Prostate gland (tissue), 2 donors: ENCODE measurements around the gene AMDHD1. TPM values are rescaled to one million over a fixed set of nuclear protein-coding genes. Genes with fewer than 3 reads are reported as not detected.

Experiments
- DNase-seq: peaks from one replicate; pipeline ENCODE4 v3.0.0-alpha.2; 2019; ENCODE audit warnings: low spot score
- H3K27ac ChIP-seq, 2 donors: fragments of 200-600 bp; sonication (generic); 2 replicates each; pipeline ENCODE4 v1.5.1; 2017 to 2019
- H3K27me3 ChIP-seq: fragments of 200-600 bp; sonication (generic); replicated peaks from 2 replicates; pipeline ENCODE4 v1.5.1; 2019; ENCODE audit not compliant: insufficient read depth
- H3K36me3 ChIP-seq, 2 donors: fragments of 200-600 bp; sonication (generic); 1 replicate in 1 of 2; 2 replicates in 1 of 2; pipeline versions ENCODE4 v1.5.1 to v1.8.1; 2017 to 2019
- H3K4me1 ChIP-seq: fragments of 200-600 bp; sonication (generic); replicated peaks from 2 replicates; pipeline ENCODE4 v1.5.1; 2019
- H3K4me3 ChIP-seq, 2 donors: fragments of 200-600 bp; sonication (generic); 2 replicates each; pipeline ENCODE4 v1.5.1; 2017 to 2019
- H3K9me3 ChIP-seq: fragments of 200-600 bp; sonication (generic); 2 replicates; pipeline ENCODE4 v1.5.1; 2017
- POLR2A ChIP-seq: fragments of 450-650 bp; IDR thresholded peaks from one replicate; pipeline ENCODE4 v1.6.1; 2016; ENCODE audit warnings: antibody characterized with exemption, mild to moderate bottlenecking
- POLR2AphosphoS5 ChIP-seq: sonication (generic); formaldehyde crosslinking; IDR thresholded peaks from one replicate; pipeline ENCODE4 v1.6.1; 2017; ENCODE audit warnings: antibody characterized with exemption
- WGBS: methylation state at CpG from one replicate; pipeline ENCODE4 v1.1.5; 2018; 5-methylcytosine and 5-hydroxymethylcytosine counted together
- intact Hi-C: fragments of 100-400 bp; cut with DNase I; formaldehyde crosslinking; loops from one replicate; pipeline ENCODE4 v1.14.2; 2022
- total RNA-seq, 2 donors: library from RNA; depleted of rRNA; stranded (reverse); fragments of >200 nt; gene quantifications; one replicate each; pipeline ENCODE4 v1.1.0, GENCODE V29; 2016
- TF ChIP-seq, protein P1 (sequence below), 4 experiments: fragments of 200-600 bp in 2 of 4; fragments of 450-650 bp in 2 of 4; sonication (generic) in 2 of 4; IDR thresholded peaks; 1 replicate in 3 of 4; 2 replicates in 1 of 4; pipeline ENCODE4 v1.5.1; 2016 to 2019; ENCODE audit warnings: antibody characterized with exemption in 4 of 4, mild to moderate bottlenecking in 2 of 4, moderate library complexity in 2 of 4

Gene AMDHD1
- total RNA-seq, 2 donors from 2014 or later = 2.2 TPM; not detected in 1

GRCh38 chr12:95918194-95918993, 24.7 kb upstream of the AMDHD1 start:
- Histone ChIP-seq H3K27me3 (no peaks in the 10 kb centered on the region), H3K4me3 (no peak overlapping the region), H3K27ac (no peak overlapping the region), H3K36me3 (no peaks in the 10 kb centered on the region), H3K9me3 (no peaks in the 10 kb centered on the region), H3K4me1 (no peaks in the 10 kb centered on the region)
- TF ChIP-seq, protein P1, sequence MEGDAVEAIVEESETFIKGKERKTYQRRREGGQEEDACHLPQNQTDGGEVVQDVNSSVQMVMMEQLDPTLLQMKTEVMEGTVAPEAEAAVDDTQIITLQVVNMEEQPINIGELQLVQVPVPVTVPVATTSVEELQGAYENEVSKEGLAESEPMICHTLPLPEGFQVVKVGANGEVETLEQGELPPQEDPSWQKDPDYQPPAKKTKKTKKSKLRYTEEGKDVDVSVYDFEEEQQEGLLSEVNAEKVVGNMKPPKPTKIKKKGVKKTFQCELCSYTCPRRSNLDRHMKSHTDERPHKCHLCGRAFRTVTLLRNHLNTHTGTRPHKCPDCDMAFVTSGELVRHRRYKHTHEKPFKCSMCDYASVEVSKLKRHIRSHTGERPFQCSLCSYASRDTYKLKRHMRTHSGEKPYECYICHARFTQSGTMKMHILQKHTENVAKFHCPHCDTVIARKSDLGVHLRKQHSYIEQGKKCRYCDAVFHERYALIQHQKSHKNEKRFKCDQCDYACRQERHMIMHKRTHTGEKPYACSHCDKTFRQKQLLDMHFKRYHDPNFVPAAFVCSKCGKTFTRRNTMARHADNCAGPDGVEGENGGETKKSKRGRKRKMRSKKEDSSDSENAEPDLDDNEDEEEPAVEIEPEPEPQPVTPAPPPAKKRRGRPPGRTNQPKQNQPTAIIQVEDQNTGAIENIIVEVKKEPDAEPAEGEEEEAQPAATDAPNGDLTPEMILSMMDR (IDR thresholded peaks at IDR 0.05) = peak in 3 of 4 experiments; percentile 59 to 69 (median 61)
- TF ChIP-seq POLR2AphosphoS5 (no peak), POLR2A (no peak)
- intact Hi-C loops = no loop called here
- DNase-seq = peak; percentile 37
- 26% methylated on average over 7 of the region's 7 CpGs for WGBS

GRCh38 chr12:95919110-95919509, 24.0 kb upstream of the AMDHD1 start:
- Histone ChIP-seq H3K4me3 (no peak overlapping the region), H3K9me3 (no peaks in the 10 kb centered on the region), H3K27ac (no peak overlapping the region), H3K27me3 (no peaks in the 10 kb centered on the region), H3K36me3 (no peaks in the 10 kb centered on the region), H3K4me1 (no peaks in the 10 kb centered on the region)
- TF ChIP-seq, protein P1 (IDR thresholded peaks at IDR 0.05) = no peak
- TF ChIP-seq POLR2AphosphoS5 (no peak), POLR2A (no peak)
- intact Hi-C loops = no loop called here
- no peak for DNase-seq
- 76% methylated on average over 6 of the region's 6 CpGs for WGBS

DNA sequence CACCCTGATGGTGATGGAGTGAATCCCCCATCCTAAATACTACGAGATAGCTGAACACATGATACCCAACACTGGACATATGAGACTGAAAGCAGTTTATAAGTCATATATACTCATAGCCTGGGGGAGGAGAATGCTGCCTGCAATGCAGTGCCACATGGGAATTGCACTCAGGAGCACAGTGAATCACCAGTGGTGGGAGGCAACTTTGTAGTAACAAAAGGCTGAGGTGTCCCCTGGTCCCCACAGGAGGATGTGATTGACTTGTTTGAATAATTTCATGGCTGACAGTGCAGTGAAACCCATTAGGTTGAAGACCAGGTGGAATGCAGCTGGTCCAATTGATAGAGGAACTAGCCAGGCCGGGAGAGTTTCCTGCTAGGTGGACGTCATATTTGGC, 20.9 kb upstream of the AMDHD1 start:
- TF ChIP-seq, protein P1 (IDR thresholded peaks at IDR 0.05) = no peak
- TF ChIP-seq POLR2A = no peak
- TF ChIP-seq POLR2AphosphoS5 = no peak
- no peaks in the 10 kb centered on the region for H3K27me3 ChIP-seq
- H3K36me3 ChIP-seq = no peaks in the 10 kb centered on the region
- no peak overlapping the region for H3K4me3 ChIP-seq
- intact Hi-C loops = no loop called here
- H3K4me1 ChIP-seq = no peaks in the 10 kb centered on the region
- no peaks in the 10 kb centered on the region for H3K9me3 ChIP-seq
- no peak for DNase-seq
- WGBS = 64% methylated on average over 3 of the region's 3 CpGs
- no peak overlapping the region for H3K27ac ChIP-seq

DNA sequence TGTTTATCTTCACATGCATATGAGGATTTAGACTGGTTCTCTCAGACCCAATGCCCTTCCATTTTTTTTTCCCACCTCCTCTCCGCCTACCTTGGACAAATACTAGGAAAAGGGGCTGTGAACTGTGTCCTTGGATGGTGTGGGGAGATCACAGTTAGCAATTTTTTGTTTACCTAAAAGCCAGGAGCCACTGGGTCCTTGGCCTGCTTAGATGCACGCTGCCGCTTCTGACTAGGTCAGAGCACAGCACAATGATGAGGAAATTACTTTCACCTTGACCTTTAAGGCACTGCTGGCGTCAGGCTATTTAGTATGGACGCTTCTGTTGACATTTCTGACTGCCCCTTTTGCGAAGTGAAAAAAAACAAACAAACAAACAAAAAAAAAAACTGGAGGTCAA, 2.6 kb upstream of the AMDHD1 start:
- intact Hi-C loops = no loop called here
- Histone ChIP-seq H3K27ac (no peak overlapping the region), H3K9me3 (no peaks in the 10 kb centered on the region), H3K27me3 (no peaks in the 10 kb centered on the region), H3K4me1 (no peaks in the 10 kb centered on the region), H3K4me3 (no peak overlapping the region), H3K36me3 (no peaks in the 10 kb centered on the region)
- TF ChIP-seq POLR2A (no peak), POLR2AphosphoS5 (no peak)
- TF ChIP-seq, protein P1 (IDR thresholded peaks at IDR 0.05) = no peak
- no peak for DNase-seq
- 76% methylated on average over 6 of the region's 6 CpGs for WGBS

DNA sequence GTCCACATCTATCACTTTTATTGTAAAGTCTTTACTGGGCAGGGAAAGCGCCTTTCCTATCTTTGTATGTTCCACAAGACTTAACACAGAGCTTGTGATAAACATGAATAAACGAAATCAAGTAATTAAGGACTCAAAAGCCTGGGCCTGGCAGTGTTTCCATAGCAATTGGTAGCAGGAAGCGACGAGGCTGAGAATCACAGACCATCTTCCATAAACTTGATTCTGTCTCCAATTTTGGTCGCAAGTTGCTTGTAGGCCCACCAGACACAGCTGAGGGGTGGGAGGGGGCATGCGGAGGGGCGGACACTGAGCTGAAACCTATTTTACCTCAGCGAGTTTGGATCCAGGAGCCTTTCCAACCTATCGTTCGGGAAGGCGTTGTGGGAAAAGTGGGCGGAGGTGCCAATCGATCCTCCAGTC, 1.0 kb upstream of the AMDHD1 start:
- 8% methylated on average over 13 of the region's 13 CpGs for WGBS
- Histone ChIP-seq H3K36me3 (no peaks in the 10 kb centered on the region), H3K27me3 (no peaks in the 10 kb centered on the region), H3K27ac (peak overlapping the region; percentile 70 to 79), H3K4me3 (peak overlapping the region; percentile 46 to 78), H3K9me3 (no peaks in the 10 kb centered on the region), H3K4me1 (no peaks in the 10 kb centered on the region)
- intact Hi-C loops = no loop called here
- no peak for DNase-seq
- TF ChIP-seq, protein P1 (IDR thresholded peaks at IDR 0.05) = no peak
- TF ChIP-seq POLR2AphosphoS5 (no peak), POLR2A (no peak)
